NCI-H1105 treated with DMSO at 0.1 percent for 48 hours (cell line): ENCODE results near the gene SLC26A11.
"Not testable (repeated sequence)": the region's sequence is repeated elsewhere in the genome, so short reads cannot be mapped to it uniquely, and the experiment has no call there.

Experiments
- DNase-seq: peaks from one replicate; lab custom pipeline; 2025; lab: John Stamatoyannopoulos, UW

The SLC26A11 gene

DNA sequence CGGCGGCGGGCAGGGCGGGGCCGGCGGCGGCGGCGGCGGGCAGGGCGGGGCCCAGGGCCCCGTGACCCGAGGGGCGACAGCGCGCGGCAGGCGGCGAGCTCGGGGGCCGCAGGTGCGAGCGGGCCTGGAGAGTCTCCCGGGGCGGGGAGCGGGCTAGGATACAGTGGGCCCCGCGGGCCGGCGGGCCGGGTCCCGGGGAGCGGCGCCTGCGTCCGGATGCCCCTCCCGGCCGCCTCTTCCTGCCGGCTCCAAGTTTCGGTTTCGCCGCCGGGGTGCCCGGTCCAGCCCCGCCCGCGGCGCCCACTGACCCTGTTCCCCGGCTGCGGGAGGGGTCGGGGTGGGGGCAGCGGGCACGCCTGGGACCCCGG lies 40.5 kb downstream of the SLC26A11 start, which contains the start of gene RNF213:
Gene RNF213, plus strand, starts transcription at position 62 of the 368 bp plus-strand sequence. CDS start 2,830 bp downstream, outside the sequence.
- peak; percentile 27 for DNase-seq

DNA sequence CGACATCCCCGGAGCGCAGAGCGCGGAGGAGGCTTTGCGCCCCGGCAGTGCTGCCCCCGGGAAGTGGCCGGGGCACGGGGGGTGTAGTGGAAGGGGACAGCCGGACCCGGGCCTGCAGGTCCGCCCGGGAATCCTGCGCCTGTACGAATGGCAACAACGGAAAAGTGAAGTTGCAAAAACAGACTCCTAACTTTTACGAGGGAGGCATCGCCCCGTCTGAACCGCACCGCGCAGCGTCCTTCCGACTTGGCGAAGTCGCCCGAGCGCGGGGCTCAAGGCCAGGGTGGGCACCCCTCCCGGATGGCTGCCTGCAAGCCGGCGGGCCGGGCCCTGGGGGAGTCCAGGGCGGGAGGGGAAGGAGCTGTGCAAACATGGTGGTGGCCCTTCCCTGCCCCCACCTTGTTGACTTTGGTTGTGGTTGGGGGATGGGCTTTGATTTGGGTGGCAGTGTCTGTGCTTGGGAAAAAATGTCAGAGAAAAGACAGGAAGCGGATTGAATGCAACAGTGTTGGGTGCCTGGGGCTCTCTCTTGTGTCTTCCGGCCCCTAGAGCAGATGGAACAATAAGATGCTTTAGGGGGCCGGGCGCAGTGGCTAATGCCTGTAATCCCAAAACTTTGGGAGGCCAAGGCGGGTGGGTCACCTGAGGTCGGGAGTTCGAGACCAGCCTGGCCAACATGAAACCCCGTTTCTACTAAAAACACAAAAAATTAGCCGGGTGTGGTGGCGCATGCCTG lies 41.1 kb downstream of the SLC26A11 start:
- DNase-seq = peak; percentile 26

- DNase-seq = no peak
These were observed 41.7 kb downstream of the SLC26A11 start for GRCh38 chr17:80261895-80262279.

- DNase-seq = no peak
These were observed 42.1 kb downstream of the SLC26A11 start for GRCh38 chr17:80262291-80262690.

DNA sequence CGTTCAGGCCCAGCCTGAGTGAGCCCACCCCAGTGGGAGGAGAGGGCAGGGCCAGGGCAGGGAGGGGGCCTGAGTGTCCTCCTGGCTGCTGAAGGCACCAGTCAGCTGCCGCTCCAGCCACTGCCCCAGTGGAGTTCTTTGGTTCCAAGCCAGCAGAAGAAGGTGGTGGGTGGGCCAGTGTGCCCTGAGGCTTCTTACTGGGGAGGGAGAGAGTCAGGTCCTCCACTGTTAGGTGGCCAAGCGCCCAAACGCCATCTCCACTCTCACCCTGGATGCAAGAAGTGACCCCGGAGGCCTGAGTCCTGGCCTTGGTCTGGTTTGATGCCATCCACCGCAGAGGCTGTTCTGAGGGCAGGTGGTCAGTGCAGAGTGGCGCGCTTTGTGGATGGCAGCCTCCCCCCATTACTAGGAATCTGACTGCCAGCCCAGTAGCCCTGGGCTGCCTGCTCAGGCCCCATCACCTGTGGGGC lies 42.6 kb downstream of the SLC26A11 start:
- DNase-seq = no peak

DNA sequence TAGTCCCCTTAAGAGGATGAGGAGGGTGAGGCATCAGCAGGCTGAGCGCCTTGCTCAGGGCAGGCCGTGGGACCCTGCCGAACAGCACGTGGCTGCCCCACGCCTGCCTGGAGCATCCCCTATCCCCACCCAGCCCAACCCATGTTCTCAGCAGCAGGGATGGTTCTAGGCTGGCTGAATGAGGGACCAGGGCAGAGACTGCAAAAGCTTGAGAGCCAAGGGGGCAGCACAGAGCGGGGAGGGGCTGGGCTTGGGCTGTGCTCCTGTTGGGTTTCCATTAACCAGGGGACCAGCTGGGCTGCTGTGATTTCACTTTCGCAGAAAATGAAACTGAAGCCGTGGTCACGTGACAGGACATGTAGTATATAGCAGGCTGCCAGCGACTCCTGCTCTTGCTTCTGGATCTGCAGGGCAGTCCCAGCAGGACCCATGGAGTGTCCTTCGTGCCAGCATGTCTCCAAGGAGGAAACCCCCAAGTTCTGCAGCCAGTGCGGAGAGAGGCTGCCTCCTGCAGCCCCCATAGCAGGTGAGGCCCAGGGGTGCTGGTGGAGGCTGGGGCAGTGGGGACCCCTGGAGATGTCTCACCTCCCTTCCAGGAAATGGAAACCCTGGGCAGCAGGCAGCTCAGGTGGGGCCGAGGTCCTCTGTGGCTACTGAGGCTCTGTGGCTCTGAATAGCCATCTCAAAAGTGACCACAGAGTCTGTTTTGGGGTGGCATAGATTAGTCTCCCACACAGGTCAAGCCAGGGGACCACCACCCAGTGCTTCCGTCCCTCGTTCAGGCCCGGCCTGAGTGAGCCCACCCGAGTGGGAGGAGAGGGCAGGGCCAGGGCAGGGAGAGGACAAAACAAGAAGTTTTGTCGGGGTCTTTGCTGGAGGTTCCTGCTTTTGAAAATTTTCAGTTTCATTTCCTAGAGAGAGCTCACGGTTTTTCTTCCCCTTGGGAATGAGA lies 43.3 kb downstream of the SLC26A11 start:
- no peak for DNase-seq

DNA sequence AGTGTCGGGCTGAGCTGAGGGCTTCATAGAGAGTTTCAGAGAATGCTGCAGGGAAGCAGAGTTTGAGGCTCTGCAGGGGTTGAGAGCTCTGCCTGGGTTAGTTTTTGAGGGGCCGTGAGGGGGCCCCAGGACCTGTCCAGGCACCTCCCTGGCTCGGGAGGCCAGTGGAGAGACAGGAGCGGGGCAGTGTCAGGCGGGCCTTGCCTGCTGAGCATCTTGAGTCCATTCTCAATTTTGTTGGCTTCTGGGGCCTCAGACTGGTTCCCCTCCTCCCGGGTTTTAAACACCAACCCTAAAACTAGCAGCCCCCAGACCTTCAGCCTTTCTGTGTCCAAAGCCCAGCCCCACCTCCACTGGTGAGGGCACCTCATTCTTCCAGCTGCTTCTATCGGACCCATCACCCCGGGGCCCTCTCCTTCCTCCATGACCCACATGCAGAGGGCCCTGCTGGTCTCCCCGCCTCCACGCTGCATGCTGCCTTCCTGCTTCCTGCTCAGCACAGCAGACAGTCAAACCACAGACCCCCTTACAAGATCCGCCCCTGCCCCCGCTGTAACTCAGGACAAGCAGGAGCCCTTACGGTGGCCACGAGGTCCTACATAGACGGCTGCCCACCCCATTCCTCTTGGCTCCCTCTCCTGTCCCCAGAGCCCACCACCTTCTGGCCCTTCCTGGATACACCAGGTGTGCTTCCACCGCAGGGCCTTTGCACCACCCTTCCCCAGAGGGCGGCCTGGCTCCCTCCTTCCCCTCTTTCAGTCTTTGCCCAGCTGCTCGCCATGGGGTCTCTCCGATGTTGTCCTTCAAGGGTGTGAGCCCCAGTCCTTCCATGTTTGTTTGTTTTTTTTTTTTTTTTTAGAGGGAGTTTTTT lies 44.2 kb downstream of the SLC26A11 start:
- no peak for DNase-seq

GRCh38 chr17:80265205-80266068 lies 45.2 kb downstream of the SLC26A11 start:
- DNase-seq = no peak

- no peak for DNase-seq
These were observed 47.2 kb downstream of the SLC26A11 start for GRCh38 chr17:80267391-80267790.

GRCh38 chr17:80268427-80268826 lies 48.2 kb downstream of the SLC26A11 start:
- no peak for DNase-seq

GRCh38 chr17:80269405-80269807 lies 49.2 kb downstream of the SLC26A11 start:
- DNase-seq = no peak

- DNase-seq = no peak
These were observed 49.9 kb downstream of the SLC26A11 start for GRCh38 chr17:80270104-80270503.

DNA sequence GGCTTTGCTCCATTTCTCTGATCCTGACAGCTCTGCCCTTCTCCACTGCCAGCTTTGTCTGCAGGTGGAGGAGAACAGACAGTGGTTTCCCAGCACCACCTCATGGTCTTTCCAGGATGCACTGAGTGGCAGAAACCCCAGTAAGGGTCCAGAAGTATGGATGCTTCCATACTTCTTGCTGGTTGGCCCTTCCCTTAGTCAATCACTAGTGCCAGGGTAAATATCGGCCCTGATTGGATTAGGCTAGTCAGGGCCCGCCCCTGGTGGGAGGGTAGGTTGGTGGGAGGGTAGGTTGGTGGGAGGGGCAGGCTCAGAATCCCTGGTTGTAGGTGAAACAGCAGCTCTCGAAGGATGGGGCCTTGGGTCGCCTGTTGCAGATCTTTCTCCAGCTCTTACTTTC lies 50.6 kb downstream of the SLC26A11 start:
- no peak for DNase-seq

DNA sequence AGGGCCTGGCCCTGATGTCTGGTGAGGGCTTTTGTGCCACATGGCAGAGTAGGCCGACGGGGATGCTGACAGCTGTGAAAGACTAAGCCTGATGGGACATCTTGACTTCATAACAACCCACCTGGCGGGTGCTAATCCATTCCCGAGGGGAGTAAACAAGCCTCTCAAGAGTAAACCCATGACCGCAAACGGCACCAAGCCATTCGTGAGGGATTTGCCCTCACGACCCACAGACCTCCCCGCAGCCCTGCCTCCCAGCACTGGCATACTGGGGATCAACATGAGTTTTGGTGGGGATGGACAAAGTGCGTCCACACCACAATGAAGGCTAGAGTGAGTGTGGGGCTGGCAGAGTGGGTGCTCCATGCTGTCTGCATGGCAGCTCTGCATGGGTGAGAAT lies 52.1 kb downstream of the SLC26A11 start:
- no peak for DNase-seq

DNA sequence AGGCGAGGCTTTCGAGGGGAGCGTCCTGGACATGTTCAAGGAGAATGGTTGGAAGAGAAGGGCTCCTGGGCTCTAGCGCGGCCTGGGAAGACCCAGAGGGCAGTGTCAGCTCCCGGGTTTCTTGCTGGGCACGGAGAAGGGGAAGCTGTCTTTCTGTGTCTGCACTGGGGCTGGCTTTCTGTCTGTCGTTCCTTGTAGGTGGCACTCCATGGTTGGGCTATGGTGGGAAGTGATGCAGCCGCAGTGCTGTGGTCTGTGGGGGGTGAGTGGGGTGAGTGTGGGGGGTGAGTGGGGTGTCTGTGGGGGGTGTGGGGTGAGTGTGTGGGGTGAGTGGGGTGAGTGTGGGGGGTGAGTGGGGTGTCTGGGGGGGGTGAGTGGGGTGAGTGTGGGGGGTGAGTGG lies 54.1 kb downstream of the SLC26A11 start:
- DNase-seq = no peak

GRCh38 chr17:80274871-80275449 lies 54.7 kb downstream of the SLC26A11 start:
- no peak for DNase-seq

DNA sequence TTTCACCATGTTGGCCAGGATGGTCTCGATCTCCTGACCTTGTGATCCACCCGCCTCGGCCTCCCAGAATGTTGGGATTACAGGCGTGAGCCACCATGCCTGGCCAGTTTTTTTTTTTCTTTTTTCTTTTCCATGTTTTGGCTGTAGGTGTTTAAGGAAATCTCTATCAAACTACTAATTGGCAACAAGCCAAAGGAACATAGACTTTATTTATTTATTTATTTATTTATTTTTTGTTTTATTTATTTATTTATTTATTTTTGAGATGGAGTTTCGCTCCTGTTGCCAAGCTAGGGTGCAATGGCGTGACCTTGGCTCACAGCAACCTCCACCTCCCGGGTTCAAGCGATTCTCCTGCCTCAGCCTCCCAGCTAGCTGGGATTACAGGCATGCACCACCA lies 55.6 kb downstream of the SLC26A11 start:
- not testable (repeated sequence) for DNase-seq

DNA sequence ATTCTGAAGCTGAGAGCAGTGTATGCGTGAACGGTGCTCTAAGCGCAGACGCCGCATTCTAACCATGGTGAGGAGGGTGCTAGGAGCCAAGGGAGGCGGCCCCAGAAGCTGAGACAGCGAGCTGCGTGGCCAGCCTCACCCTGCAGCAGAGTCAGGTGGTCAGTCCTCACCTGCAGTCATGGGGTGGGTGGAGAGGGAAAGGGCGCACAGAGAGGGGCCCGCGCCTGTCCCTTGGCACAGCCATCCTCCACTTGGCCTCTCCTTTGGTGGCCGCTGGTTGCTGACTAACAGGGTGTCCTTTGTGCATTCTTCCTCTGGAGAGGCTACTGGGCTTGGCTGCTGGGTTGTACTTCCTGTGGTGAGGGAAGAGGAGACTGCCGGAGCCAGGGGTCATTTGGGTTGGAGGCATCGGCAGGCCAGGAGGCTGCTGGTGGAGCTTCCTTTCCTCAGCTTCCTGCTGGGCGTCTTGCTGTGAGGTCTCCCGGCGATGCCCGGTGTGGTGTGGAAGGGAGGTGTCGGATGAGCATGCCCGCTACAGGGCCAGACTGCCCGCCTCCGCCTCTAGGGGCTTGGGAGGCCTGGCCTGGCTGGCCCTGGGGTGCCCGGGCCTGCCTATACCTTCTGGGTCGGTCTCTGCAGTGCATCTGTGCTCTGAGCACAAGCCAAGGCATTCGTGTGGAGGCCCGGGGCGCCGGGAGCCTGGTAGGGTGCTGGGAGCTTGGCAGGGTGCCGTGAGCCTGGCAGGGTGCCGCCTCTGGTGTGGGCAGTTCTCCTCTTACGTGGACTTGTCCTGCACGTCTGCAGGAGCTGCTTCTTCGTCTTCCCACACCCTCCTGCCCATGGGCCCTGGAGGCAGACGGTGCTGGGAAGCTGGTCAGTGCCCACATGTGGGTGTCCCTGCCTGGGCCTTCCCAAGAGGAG lies 57.8 kb downstream of the SLC26A11 start:
- no peak for DNase-seq

- no peak for DNase-seq
These were observed 59.7 kb downstream of the SLC26A11 start for GRCh38 chr17:80279895-80280294.
